AG09309 (cell line): ENCODE measurements around the gene TDO2.

Experiments
- DNase-seq: peaks from one replicate; pipeline ENCODE4 v3.0.0-alpha.2; 2010; ENCODE audit warnings: low read depth
- H3K4me3 ChIP-seq: 2 replicates; pipeline ENCODE4 v1.5.1; 2011; ENCODE audit warnings: mild to moderate bottlenecking, low read depth, low read length, moderate library complexity; ENCODE audit not compliant: control insufficient read depth
- TF ChIP-seq, protein P1 (sequence below): IDR thresholded peaks from 2 replicates; pipeline ENCODE4 v1.5.1; 2011; ENCODE audit warnings: mild to moderate bottlenecking, low read depth, low read length, inconsistent platforms; ENCODE audit not compliant: insufficient read depth, control insufficient read depth; ENCODE audit errors: missing control alignments

Gene TDO2

GRCh38 chr4:155906554-155907247, 3.2 kb downstream of the TDO2 start:
- no peak overlapping the region for H3K4me3 ChIP-seq
- peak; percentile 97 for DNase-seq
- TF ChIP-seq, protein P1, sequence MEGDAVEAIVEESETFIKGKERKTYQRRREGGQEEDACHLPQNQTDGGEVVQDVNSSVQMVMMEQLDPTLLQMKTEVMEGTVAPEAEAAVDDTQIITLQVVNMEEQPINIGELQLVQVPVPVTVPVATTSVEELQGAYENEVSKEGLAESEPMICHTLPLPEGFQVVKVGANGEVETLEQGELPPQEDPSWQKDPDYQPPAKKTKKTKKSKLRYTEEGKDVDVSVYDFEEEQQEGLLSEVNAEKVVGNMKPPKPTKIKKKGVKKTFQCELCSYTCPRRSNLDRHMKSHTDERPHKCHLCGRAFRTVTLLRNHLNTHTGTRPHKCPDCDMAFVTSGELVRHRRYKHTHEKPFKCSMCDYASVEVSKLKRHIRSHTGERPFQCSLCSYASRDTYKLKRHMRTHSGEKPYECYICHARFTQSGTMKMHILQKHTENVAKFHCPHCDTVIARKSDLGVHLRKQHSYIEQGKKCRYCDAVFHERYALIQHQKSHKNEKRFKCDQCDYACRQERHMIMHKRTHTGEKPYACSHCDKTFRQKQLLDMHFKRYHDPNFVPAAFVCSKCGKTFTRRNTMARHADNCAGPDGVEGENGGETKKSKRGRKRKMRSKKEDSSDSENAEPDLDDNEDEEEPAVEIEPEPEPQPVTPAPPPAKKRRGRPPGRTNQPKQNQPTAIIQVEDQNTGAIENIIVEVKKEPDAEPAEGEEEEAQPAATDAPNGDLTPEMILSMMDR, result no peak

DNA sequence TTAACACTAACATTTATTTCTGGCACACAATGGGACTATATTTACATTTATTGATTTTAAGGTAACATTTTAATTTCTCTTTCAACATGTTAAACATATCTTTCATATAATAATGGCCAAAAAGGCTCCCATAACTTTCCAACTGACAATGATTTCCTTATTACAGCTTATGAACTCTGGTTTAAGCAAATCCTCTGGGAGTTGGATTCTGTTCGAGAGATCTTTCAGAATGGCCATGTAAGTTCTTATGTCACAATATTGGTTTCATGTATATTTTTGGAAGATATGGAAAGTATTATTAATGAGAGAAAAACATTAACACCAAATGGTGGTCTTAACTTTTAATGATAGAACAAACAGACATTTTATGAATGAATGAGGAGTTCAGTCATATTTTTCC, 4.1 kb downstream of the TDO2 start:
- TF ChIP-seq, protein P1, result no peak
- H3K4me3 ChIP-seq, result no peak overlapping the region

GRCh38 chr4:155908187-155909139, 5.0 kb downstream of the TDO2 start:
- TF ChIP-seq, protein P1, result no peak
- H3K4me3 ChIP-seq, result no peak overlapping the region

More for the DNA sequence above, 4.1 kb downstream of the TDO2 start:
- no peak for DNase-seq

GRCh38 chr4:155909615-155910226, 6.2 kb downstream of the TDO2 start:
- H3K4me3 ChIP-seq, result no peak overlapping the region
- no peak for DNase-seq
- TF ChIP-seq, protein P1, result no peak

More at GRCh38 chr4:155908187-155909139, 5.0 kb downstream of the TDO2 start:
- no peak for DNase-seq

- DNase-seq, result no peak
- TF ChIP-seq, protein P1, result no peak
Observed at GRCh38 chr4:155911905-155912304, 8.4 kb downstream of the TDO2 start.

GRCh38 chr4:155914782-155915181, 11.3 kb downstream of the TDO2 start:
- H3K4me3 ChIP-seq, result no peak overlapping the region
- DNase-seq, result no peak
- TF ChIP-seq, protein P1, result no peak

More at GRCh38 chr4:155911905-155912304, 8.4 kb downstream of the TDO2 start:
- H3K4me3 ChIP-seq, result no peak overlapping the region
